Liver (tissue), 9 donors: ENCODE data around the gene MEGF11. TPM values are rescaled to one million over a fixed set of nuclear protein-coding genes. Genes with fewer than 3 reads are reported as not detected.

Source experiments
- DNase-seq: peaks from one replicate; pipeline ENCODE4 v3.0.0-alpha.2; 2017; ENCODE audit warnings: low spot score
- H3K27ac ChIP-seq, 2 donors: one replicate each; pipeline ENCODE4 v1.7.0; 2013; ENCODE audit warnings: inconsistent platforms in 2 of 2, low read length in 2 of 2, control low read depth in 1 of 2, low read depth in 1 of 2, mild to moderate bottlenecking in 1 of 2
- H3K27me3 ChIP-seq, 4 donors: one replicate each; pipeline versions ENCODE4 v1.6.1 to v1.7.0; 2013; ENCODE audit warnings: low read length in 3 of 4, inconsistent platforms in 1 of 4, mild to moderate bottlenecking in 1 of 4, moderate library complexity in 1 of 4; ENCODE audit not compliant: control insufficient read depth in 4 of 4, insufficient read depth in 4 of 4
- H3K36me3 ChIP-seq, 4 donors: one replicate each; pipeline versions ENCODE4 v1.6.1 to v1.7.0; 2013; ENCODE audit warnings: low read length in 3 of 4, mild to moderate bottlenecking in 3 of 4, low read depth in 1 of 4, moderate library complexity in 1 of 4; ENCODE audit not compliant: control insufficient read depth in 4 of 4, insufficient read depth in 3 of 4
- H3K4me1 ChIP-seq, 4 donors: one replicate each; pipeline versions ENCODE4 v1.6.1 to v1.7.0; 2013; ENCODE audit warnings: low read length in 3 of 4, mild to moderate bottlenecking in 3 of 4, moderate library complexity in 1 of 4; ENCODE audit not compliant: control insufficient read depth in 4 of 4, insufficient read depth in 4 of 4
- H3K4me3 ChIP-seq, 3 donors: one replicate each; pipeline versions ENCODE4 v1.6.1 to v1.7.0; 2013; ENCODE audit warnings: low read length in 3 of 3, control low read depth in 1 of 3, low read depth in 1 of 3, mild to moderate bottlenecking in 1 of 3
- H3K9ac ChIP-seq, 2 donors: one replicate each; pipeline ENCODE4 v1.7.0; 2013; ENCODE audit warnings: low read length in 2 of 2, mild to moderate bottlenecking in 2 of 2, moderate library complexity in 2 of 2, control low read depth in 1 of 2, low read depth in 1 of 2
- H3K9me3 ChIP-seq, 4 donors: one replicate each; pipeline versions ENCODE4 v1.6.1 to v1.7.0; 2013; ENCODE audit warnings: low read length in 3 of 4; ENCODE audit not compliant: control insufficient read depth in 4 of 4
- FOXA1 ChIP-seq: IDR thresholded peaks from 2 replicates; pipeline ENCODE4 v1.6.1; 2016; ENCODE audit warnings: antibody characterized with exemption
- GABPA ChIP-seq, 2 donors: IDR thresholded peaks in 1 of 2; conservative IDR thresholded peaks in 1 of 2; 2 replicates each; pipeline ENCODE4 v1.6.1; 2016; ENCODE audit warnings: antibody characterized with exemption in 2 of 2, mild to moderate bottlenecking in 1 of 2, moderate library complexity in 1 of 2
- HNF4G ChIP-seq: IDR thresholded peaks from 2 replicates; pipeline ENCODE4 v1.6.1; 2016; ENCODE audit warnings: antibody characterized with exemption
- JUND ChIP-seq, 2 donors: IDR thresholded peaks; 2 replicates each; pipeline ENCODE4 v1.6.1; 2016; ENCODE audit warnings: antibody characterized with exemption in 2 of 2
- NR2F2 ChIP-seq: IDR thresholded peaks from 2 replicates; pipeline ENCODE4 v1.6.1; 2016; ENCODE audit warnings: antibody characterized with exemption
- RAD21 ChIP-seq, 2 donors: IDR thresholded peaks; 2 replicates each; pipeline ENCODE4 v1.6.1; 2016; ENCODE audit warnings: antibody characterized with exemption in 2 of 2, mild to moderate bottlenecking in 2 of 2
- YY1 ChIP-seq: IDR thresholded peaks from 2 replicates; pipeline ENCODE4 v1.6.1; 2016; ENCODE audit warnings: antibody characterized with exemption, mild to moderate bottlenecking
- WGBS: extraction: QIAGEN DNeasy Blood & Tissue Kit; methylation state at CpG from one replicate; pipeline ENCODE4 v1.1.7; 2013; 5-methylcytosine and 5-hydroxymethylcytosine counted together
- polyA plus RNA-seq, 2 donors: library from polyadenylated mRNA; stranded (reverse) in 1 of 2; unstranded in 1 of 2; fragments of 200-250 nt in 1 of 2; fragments of >200 nt in 1 of 2; fragmentation: Nextera tagmentation in 1 of 2; extraction: Ambion mirVana in 1 of 2; gene quantifications; one replicate each; pipeline versions ENCODE4 v1.2.1 to v1.2.3, GENCODE V29; 2013 to 2015
- total RNA-seq, 2 donors: library from RNA; depleted of rRNA; stranded (reverse); fragments of >200 nt; gene quantifications; one replicate each; pipeline ENCODE4 v1.2.3, GENCODE V29; 2014
- TF ChIP-seq, protein P1 (sequence below): IDR thresholded peaks from 2 replicates; pipeline ENCODE4 v1.6.1; 2016; ENCODE audit warnings: antibody characterized with exemption, mild to moderate bottlenecking
- TF ChIP-seq, protein P2 (sequence below): fragments of 150-350 bp; IDR thresholded peaks from 2 replicates; pipeline ENCODE4 v1.5.1; 2017; ENCODE audit warnings: improper control_type of control experiment, low read depth, low read length; ENCODE audit not compliant: missing input control
- TF ChIP-seq, protein P3 (sequence below): IDR thresholded peaks from 2 replicates; pipeline ENCODE4 v1.6.1; 2016; ENCODE audit warnings: antibody characterized with exemption
- donor health status: healthy.
- donor health status: healthy.
- donor health status: healthy.
- donor health status: healthy.
- donor health status: healthy.

Gene MEGF11
- total and polyA plus RNA-seq, 4 donors = under 0.01 to 0.51 (median 0.03) TPM; not detected in 1

DNA sequence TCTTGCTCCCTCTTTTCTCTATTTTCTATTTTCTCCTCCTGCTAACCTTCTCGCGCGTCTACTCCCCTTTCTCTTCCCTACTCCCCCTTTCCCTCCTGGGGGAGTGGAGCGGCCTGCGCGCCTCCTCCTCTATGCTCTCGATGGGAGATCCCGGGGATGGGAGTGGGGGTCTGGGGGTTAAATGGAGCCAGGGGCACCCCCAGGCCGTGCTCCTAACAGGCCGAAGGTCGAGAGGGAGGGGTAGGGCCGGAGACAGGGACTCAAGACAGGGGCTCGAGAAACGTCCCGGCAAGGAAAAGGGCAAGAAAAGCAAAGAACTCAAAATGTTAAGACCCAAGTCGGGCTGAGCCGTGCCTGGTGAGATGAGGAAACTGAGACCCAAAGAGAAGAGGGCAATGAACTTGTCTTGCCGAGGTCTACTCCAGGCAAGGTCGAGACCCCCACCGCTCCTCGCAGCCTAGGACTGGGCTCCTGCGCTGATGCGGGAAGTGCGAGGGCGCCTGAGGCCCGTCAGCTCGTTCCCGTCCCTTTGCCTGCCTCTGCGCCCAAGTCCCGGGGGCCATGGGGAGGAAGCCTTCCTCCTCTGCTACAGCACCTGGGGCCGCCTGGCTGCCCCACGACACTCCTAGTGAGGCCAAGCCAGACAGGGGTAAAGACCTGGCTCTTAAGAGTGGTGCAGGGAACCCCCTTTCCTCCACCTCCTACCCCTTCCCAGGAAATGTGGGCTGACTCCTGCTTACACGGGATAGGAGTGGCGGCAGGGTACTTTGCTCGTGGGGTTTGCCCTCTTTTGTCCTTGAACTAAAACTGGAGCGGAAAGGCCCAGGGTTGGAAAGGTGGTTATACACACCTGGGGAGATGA, 770 bp upstream of the MEGF11 start:
- Histone ChIP-seq H3K27ac (no peak overlapping the region), H3K4me3 (peak overlapping the region in 1 of 3 donors; percentile 54), H3K36me3 (no peaks in the 10 kb centered on the region), H3K27me3 (peaks cover 0 to 13% (median 7%) of the 10 kb centered on the region in 4 donors), H3K9ac (no peak overlapping the region), H3K9me3 (no peaks in the 10 kb centered on the region), H3K4me1 (peaks cover 15 to 26% (median 21%) of the 10 kb centered on the region in 4 donors)
- WGBS = 10% methylated on average over 36 of the region's 36 CpGs
- TF ChIP-seq RAD21 (IDR thresholded peaks at IDR 0.05) = no peak
- TF ChIP-seq, protein P1, sequence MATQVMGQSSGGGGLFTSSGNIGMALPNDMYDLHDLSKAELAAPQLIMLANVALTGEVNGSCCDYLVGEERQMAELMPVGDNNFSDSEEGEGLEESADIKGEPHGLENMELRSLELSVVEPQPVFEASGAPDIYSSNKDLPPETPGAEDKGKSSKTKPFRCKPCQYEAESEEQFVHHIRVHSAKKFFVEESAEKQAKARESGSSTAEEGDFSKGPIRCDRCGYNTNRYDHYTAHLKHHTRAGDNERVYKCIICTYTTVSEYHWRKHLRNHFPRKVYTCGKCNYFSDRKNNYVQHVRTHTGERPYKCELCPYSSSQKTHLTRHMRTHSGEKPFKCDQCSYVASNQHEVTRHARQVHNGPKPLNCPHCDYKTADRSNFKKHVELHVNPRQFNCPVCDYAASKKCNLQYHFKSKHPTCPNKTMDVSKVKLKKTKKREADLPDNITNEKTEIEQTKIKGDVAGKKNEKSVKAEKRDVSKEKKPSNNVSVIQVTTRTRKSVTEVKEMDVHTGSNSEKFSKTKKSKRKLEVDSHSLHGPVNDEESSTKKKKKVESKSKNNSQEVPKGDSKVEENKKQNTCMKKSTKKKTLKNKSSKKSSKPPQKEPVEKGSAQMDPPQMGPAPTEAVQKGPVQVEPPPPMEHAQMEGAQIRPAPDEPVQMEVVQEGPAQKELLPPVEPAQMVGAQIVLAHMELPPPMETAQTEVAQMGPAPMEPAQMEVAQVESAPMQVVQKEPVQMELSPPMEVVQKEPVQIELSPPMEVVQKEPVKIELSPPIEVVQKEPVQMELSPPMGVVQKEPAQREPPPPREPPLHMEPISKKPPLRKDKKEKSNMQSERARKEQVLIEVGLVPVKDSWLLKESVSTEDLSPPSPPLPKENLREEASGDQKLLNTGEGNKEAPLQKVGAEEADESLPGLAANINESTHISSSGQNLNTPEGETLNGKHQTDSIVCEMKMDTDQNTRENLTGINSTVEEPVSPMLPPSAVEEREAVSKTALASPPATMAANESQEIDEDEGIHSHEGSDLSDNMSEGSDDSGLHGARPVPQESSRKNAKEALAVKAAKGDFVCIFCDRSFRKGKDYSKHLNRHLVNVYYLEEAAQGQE = no peak
- TF ChIP-seq NR2F2 = no peak
- no peak for DNase-seq

DNA sequence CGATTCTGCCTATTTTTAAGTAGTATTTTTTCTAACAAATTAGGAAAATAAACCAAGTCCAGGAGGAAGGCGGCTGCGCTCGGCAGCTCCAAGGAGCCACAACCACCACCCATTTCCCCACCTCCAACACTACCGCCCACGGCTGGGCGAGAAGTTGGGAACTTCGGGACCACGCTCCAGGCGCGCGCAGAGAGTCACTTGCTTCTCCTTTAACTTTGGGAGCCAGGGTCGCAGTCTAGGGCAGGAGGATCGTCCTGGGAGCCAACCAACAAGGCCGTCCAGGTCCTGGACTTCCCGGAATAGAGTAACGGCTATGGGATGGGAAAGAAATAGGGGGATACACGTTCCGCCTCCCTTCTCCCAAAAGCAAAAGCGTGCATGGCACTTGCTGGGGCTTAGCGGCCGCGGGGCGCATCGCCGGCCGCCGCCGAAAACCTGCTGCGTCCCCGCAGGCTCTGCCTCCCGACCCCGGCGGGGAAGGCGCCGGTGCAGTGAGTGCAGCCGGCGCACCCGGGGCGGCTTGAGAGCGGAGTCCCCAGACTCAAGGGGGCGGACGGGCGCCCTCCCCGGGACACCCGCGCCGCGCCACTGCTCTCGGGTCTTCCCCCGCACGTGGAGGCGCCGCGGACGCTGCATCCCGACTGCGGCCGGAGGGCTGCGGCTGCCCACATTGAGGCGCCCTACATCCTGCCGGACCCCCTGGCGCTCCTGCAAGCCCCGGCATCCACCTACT, 699 bp downstream of the MEGF11 start:
- H3K4me1 ChIP-seq = peaks cover 15 to 26% (median 21%) of the 10 kb centered on the region in 4 donors
- WGBS = 1% methylated on average over 64 of the region's 64 CpGs
- H3K36me3 ChIP-seq = peaks cover 0 to 1% (median 0%) of the 10 kb centered on the region in 4 donors
- TF ChIP-seq HNF4G (no peak), GABPA (IDR thresholded peaks at IDR 0.05 in 1 of 2, conservative IDR thresholded peaks at IDR 0.05 in 1 of 2) (no peak), JUND (IDR thresholded peaks at IDR 0.05) (no peak), FOXA1 (no peak), YY1 (no peak)
- TF ChIP-seq, protein P2, sequence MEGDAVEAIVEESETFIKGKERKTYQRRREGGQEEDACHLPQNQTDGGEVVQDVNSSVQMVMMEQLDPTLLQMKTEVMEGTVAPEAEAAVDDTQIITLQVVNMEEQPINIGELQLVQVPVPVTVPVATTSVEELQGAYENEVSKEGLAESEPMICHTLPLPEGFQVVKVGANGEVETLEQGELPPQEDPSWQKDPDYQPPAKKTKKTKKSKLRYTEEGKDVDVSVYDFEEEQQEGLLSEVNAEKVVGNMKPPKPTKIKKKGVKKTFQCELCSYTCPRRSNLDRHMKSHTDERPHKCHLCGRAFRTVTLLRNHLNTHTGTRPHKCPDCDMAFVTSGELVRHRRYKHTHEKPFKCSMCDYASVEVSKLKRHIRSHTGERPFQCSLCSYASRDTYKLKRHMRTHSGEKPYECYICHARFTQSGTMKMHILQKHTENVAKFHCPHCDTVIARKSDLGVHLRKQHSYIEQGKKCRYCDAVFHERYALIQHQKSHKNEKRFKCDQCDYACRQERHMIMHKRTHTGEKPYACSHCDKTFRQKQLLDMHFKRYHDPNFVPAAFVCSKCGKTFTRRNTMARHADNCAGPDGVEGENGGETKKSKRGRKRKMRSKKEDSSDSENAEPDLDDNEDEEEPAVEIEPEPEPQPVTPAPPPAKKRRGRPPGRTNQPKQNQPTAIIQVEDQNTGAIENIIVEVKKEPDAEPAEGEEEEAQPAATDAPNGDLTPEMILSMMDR = no peak
- TF ChIP-seq, protein P1 = no peak
- TF ChIP-seq, protein P3, sequence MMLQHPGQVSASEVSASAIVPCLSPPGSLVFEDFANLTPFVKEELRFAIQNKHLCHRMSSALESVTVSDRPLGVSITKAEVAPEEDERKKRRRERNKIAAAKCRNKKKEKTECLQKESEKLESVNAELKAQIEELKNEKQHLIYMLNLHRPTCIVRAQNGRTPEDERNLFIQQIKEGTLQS = no peak
- no peaks in the 10 kb centered on the region for H3K9me3 ChIP-seq
- no peak overlapping the region for H3K27ac ChIP-seq
- H3K9ac ChIP-seq = no peak overlapping the region
- peak overlapping the region; percentile 24 to 54 (median 43) for H3K4me3 ChIP-seq
- no peak for DNase-seq
- H3K27me3 ChIP-seq = peaks cover 0 to 13% (median 8%) of the 10 kb centered on the region in 4 donors
